SK-N-SH treated with all-trans-retinoic acid at 6 μM for 48 hours (cell line): Measurements from ENCODE around the gene PAFAH1B2.

ENCODE experiments used
- ATAC-seq: fragments of 200-7000 bp; cut with Tn5 transposase; 3 replicates; pipeline ENCODE4 v1.9.1; 2020; ENCODE audit warnings: mild to moderate bottlenecking, moderate library complexity
- ARNTL ChIP-seq: fragments of 450-650 bp; formaldehyde crosslinking; IDR thresholded peaks from 2 replicates; pipeline ENCODE4 v1.5.0; 2020; ENCODE audit warnings: low read depth, mild to moderate bottlenecking, moderate library complexity, borderline replicate concordance
- BACH2 ChIP-seq: fragments of 250-450 bp; sonication (Bioruptor Pico); IDR thresholded peaks from 2 replicates; pipeline ENCODE4 v1.9.0; 2021; ENCODE audit warnings: mild to moderate bottlenecking, borderline replicate concordance
- CREB5 ChIP-seq: fragments of 250-450 bp; sonication (Bioruptor Pico); IDR thresholded peaks from 2 replicates; pipeline ENCODE4 v1.5.1; 2020; ENCODE audit warnings: low read depth, mild to moderate bottlenecking, moderate library complexity
- CSDC2 ChIP-seq: fragments of 250-450 bp; sonication (Bioruptor Pico); IDR thresholded peaks from 2 replicates; pipeline ENCODE4 v1.5.0; 2020; ENCODE audit warnings: mild to moderate bottlenecking, moderate library complexity
- ESRRG ChIP-seq: fragments of 250-450 bp; sonication (Bioruptor Pico); IDR thresholded peaks from 2 replicates; pipeline ENCODE4 v1.6.1; 2021; ENCODE audit warnings: mild to moderate bottlenecking
- GLIS3 ChIP-seq: fragments of 250-450 bp; sonication (Bioruptor Pico); IDR thresholded peaks from 2 replicates; pipeline ENCODE4 v1.5.0; 2020; ENCODE audit warnings: mild to moderate bottlenecking, moderate library complexity
- ISL1 ChIP-seq: fragments of 250-450 bp; sonication (Bioruptor Pico); IDR thresholded peaks from 2 replicates; pipeline ENCODE4 v2.1.2; 2022; ENCODE audit warnings: mild to moderate bottlenecking, moderate library complexity
- OSR1 ChIP-seq: fragments of 250-450 bp; sonication (Bioruptor Pico); IDR thresholded peaks from 2 replicates; pipeline ENCODE4 v1.8.0; 2022; ENCODE audit warnings: moderate library complexity, mild to moderate bottlenecking, inconsistent platforms
- POU6F1 ChIP-seq: fragments of 250-450 bp; sonication (Bioruptor Pico); IDR thresholded peaks from 2 replicates; pipeline ENCODE4 v1.8.0; 2021; ENCODE audit warnings: low read depth, mild to moderate bottlenecking, moderate library complexity, borderline replicate concordance
- PPARA ChIP-seq: fragments of 250-450 bp; sonication (Bioruptor Pico); IDR thresholded peaks from 2 replicates; pipeline ENCODE4 v1.5.0; 2020; ENCODE audit warnings: mild to moderate bottlenecking, borderline replicate concordance
- RARB ChIP-seq: fragments of 250-450 bp; sonication (Bioruptor Pico); IDR thresholded peaks from 2 replicates; pipeline ENCODE4 v1.8.0; 2021; ENCODE audit warnings: mild to moderate bottlenecking, moderate library complexity
- SNAI2 ChIP-seq: fragments of 250-450 bp; sonication (Bioruptor Pico); IDR thresholded peaks from 2 replicates; pipeline ENCODE4 v1.5.0; 2020; ENCODE audit warnings: mild to moderate bottlenecking, moderate library complexity
- TCF4 ChIP-seq: fragments of 250-450 bp; sonication (Bioruptor Pico); IDR thresholded peaks from 2 replicates; pipeline ENCODE4 v1.8.0; 2021; ENCODE audit warnings: mild to moderate bottlenecking, moderate library complexity, borderline replicate concordance
- TOX ChIP-seq: fragments of 250-450 bp; sonication (Bioruptor Pico); IDR thresholded peaks from 2 replicates; pipeline ENCODE4 v1.8.0; 2021; ENCODE audit warnings: mild to moderate bottlenecking, moderate library complexity, borderline replicate concordance
- ZC3H10 ChIP-seq: fragments of 250-450 bp; sonication (Bioruptor Pico); IDR thresholded peaks from 2 replicates; pipeline ENCODE4 v1.5.1; 2021; ENCODE audit warnings: mild to moderate bottlenecking, moderate library complexity
- ZFP3 ChIP-seq: fragments of 250-450 bp; sonication (Bioruptor Pico); IDR thresholded peaks from 2 replicates; pipeline ENCODE4 v1.5.0; 2020; ENCODE audit warnings: mild to moderate bottlenecking, moderate library complexity
- ZFP30 ChIP-seq: fragments of 450-650 bp; formaldehyde crosslinking; IDR thresholded peaks from 2 replicates; pipeline ENCODE4 v1.5.0; 2022; ENCODE audit warnings: mild to moderate bottlenecking, moderate library complexity
- ZNF565 ChIP-seq: fragments of 450-650 bp; formaldehyde crosslinking; conservative IDR thresholded peaks from 2 replicates; pipeline ENCODE4 v1.5.0; 2020; ENCODE audit warnings: low read depth, mild to moderate bottlenecking, moderate library complexity
- ZNF70 ChIP-seq: fragments of 450-650 bp; formaldehyde crosslinking; IDR thresholded peaks from 2 replicates; pipeline ENCODE4 v1.5.0; 2020; ENCODE audit warnings: mild to moderate bottlenecking, moderate library complexity
- ZNF8 ChIP-seq: fragments of 450-650 bp; formaldehyde crosslinking; IDR thresholded peaks from 2 replicates; pipeline ENCODE4 v1.5.0; 2020; ENCODE audit warnings: mild to moderate bottlenecking, moderate library complexity
- TF ChIP-seq, protein P1 (sequence below): fragments of 250-450 bp; sonication (Bioruptor Pico); IDR thresholded peaks from 2 replicates; pipeline ENCODE4 v1.8.0; 2020; ENCODE audit warnings: mild to moderate bottlenecking, moderate library complexity, borderline replicate concordance
- TF ChIP-seq, protein P2 (sequence below): fragments of 250-450 bp; sonication (Bioruptor Pico); IDR thresholded peaks from 2 replicates; pipeline ENCODE4 v1.5.0; 2020; ENCODE audit warnings: mild to moderate bottlenecking, moderate library complexity

The PAFAH1B2 gene

DNA sequence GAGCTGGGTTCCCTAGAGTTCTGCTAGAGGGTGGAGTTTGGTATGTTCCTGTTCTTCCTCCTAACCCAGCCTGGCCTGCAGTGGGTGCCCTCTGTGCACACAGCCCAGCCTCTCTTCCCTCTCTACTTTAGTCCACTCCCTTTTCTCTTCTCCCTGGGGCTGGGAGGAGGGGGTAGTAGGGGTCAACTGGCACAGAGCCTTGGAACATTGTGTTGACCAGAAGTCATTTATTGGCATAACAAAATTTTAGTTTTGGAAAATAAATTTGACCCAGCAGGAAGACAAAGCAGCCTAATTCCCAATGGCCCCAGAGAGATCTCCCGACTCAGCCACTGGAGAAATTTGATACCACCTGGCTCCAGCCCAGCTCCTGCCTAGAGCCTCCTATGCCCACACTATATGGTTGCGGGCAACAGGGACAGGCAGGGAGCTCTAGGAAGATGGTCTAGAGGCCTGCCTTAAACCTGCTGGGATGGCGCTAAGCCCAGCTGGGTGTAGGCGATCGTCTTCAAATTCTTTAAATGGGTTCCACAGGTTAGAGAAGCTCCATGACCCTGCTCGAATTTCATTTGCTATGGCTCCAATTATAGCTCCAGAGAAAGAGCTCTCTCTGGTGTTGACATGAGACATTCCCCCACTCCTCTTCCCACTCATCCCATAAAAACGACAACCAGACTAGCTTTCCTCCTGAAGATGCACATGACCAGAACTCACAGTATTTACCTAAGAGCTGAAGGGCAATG is 77.9 kb downstream of the PAFAH1B2 start:
- ATAC-seq: peak; percentile 84
- TF ChIP-seq ZNF70 (no peak), GLIS3 (no peak), ESRRG (CRISPR knock-in tag) (no peak), TOX (CRISPR knock-in tag) (no peak), ISL1 (CRISPR knock-in tag) (no peak), POU6F1 (CRISPR knock-in tag) (no peak), TCF4 (CRISPR knock-in tag) (no peak), ZFP30 (CRISPR knock-in tag) (no peak), ZNF565 (CRISPR knock-in tag) (no peak), SNAI2 (CRISPR knock-in tag) (no peak), PPARA (CRISPR knock-in tag) (no peak), ARNTL (no peak)
- TF ChIP-seq, protein P1, sequence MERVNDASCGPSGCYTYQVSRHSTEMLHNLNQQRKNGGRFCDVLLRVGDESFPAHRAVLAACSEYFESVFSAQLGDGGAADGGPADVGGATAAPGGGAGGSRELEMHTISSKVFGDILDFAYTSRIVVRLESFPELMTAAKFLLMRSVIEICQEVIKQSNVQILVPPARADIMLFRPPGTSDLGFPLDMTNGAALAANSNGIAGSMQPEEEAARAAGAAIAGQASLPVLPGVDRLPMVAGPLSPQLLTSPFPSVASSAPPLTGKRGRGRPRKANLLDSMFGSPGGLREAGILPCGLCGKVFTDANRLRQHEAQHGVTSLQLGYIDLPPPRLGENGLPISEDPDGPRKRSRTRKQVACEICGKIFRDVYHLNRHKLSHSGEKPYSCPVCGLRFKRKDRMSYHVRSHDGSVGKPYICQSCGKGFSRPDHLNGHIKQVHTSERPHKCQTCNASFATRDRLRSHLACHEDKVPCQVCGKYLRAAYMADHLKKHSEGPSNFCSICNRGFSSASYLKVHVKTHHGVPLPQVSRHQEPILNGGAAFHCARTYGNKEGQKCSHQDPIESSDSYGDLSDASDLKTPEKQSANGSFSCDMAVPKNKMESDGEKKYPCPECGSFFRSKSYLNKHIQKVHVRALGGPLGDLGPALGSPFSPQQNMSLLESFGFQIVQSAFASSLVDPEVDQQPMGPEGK (CRISPR knock-in tag): no peak
- TF ChIP-seq, protein P2, sequence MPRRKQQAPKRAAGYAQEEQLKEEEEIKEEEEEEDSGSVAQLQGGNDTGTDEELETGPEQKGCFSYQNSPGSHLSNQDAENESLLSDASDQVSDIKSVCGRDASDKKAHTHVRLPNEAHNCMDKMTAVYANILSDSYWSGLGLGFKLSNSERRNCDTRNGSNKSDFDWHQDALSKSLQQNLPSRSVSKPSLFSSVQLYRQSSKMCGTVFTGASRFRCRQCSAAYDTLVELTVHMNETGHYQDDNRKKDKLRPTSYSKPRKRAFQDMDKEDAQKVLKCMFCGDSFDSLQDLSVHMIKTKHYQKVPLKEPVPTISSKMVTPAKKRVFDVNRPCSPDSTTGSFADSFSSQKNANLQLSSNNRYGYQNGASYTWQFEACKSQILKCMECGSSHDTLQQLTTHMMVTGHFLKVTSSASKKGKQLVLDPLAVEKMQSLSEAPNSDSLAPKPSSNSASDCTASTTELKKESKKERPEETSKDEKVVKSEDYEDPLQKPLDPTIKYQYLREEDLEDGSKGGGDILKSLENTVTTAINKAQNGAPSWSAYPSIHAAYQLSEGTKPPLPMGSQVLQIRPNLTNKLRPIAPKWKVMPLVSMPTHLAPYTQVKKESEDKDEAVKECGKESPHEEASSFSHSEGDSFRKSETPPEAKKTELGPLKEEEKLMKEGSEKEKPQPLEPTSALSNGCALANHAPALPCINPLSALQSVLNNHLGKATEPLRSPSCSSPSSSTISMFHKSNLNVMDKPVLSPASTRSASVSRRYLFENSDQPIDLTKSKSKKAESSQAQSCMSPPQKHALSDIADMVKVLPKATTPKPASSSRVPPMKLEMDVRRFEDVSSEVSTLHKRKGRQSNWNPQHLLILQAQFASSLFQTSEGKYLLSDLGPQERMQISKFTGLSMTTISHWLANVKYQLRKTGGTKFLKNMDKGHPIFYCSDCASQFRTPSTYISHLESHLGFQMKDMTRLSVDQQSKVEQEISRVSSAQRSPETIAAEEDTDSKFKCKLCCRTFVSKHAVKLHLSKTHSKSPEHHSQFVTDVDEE (CRISPR knock-in tag): no peak

DNA sequence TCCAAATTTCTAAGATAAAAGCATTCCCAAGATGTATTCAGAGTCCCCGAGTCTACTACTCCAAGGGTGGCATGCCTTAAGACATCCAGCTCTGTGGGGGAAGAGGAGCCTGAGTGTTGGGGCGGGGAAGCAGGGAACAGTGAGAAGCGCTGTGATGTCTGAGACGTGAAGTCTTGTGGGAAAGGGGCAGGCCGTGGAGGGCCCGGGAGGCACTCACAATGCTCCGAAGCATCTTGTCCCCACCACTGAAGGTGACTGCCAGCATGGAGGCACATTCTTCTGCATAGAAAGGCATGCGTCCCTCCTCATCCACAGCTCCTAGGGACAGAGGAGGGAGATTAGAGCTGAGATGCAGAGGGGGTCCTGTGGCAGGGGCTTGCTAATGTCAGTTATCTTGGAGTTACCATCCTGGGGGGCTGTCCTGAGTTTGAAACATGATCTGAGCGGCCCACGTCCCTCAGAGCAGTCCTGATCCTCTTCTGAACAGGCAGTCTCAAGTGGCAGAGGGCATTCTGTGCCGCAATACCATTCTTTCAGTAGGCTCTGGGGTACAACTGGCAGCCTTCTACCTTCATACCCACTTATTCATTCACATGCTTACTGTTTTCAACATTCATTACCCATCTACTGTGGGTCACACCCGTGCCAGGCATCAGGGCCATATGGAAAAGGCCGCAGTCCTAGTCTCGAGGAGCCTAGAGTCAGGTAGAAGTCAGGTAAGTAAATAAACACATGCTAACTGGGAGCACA is 79.1 kb downstream of the PAFAH1B2 start:
- no peak for ATAC-seq
- no peak for TF ChIP-seq GLIS3
- TF ChIP-seq PPARA (CRISPR knock-in tag): no peak
- TF ChIP-seq ZNF8 (CRISPR knock-in tag): no peak
- no peak for TF ChIP-seq ZNF70
- no peak for TF ChIP-seq ARNTL
- TF ChIP-seq ZC3H10 (CRISPR knock-in tag): no peak
- no peak for TF ChIP-seq BACH2 (CRISPR knock-in tag)
- no peak for TF ChIP-seq TOX (CRISPR knock-in tag)
- no peak for TF ChIP-seq RARB (CRISPR knock-in tag)
- TF ChIP-seq OSR1: no peak
- TF ChIP-seq CREB5 (CRISPR knock-in tag): no peak
- TF ChIP-seq TCF4 (CRISPR knock-in tag): no peak
- TF ChIP-seq CSDC2 (CRISPR knock-in tag): no peak
- TF ChIP-seq ZFP30 (CRISPR knock-in tag): no peak
- TF ChIP-seq ZNF565 (CRISPR knock-in tag): no peak
- no peak for TF ChIP-seq ZFP3 (CRISPR knock-in tag)
